H1 (cell line): ENCODE results near the gene LRATD1. TPM values are rescaled to one million over a fixed set of nuclear protein-coding genes. Genes with fewer than 3 reads are reported as not detected.

Experiments
- BRCA1 ChIP-seq: IDR thresholded peaks from 2 replicates; pipeline ENCODE4 v1.6.1; 2012; ENCODE audit warnings: low read depth, low read length, improper control_type of control experiment
- CHD1 ChIP-seq: IDR thresholded peaks from 2 replicates; pipeline ENCODE4 v1.6.1; 2012; ENCODE audit warnings: low read depth, low read length, improper control_type of control experiment
- EP300 ChIP-seq, 2 experiments: IDR thresholded peaks; 1 replicate in 1 of 2; 2 replicates in 1 of 2; pipeline ENCODE4 v1.6.1; 2011 to 2012; ENCODE audit warnings: low read depth in 2 of 2, low read length in 2 of 2, mild to moderate bottlenecking in 2 of 2, borderline replicate concordance in 1 of 2, inconsistent platforms in 1 of 2, moderate library complexity in 1 of 2
- RAD21 ChIP-seq, 2 experiments: IDR thresholded peaks in 1 of 2; conservative IDR thresholded peaks in 1 of 2; 2 replicates each; pipeline ENCODE4 v1.6.1; 2011; ENCODE audit warnings: low read depth in 2 of 2, low read length in 2 of 2, improper control_type of control experiment in 1 of 2, inconsistent platforms in 1 of 2, mild to moderate bottlenecking in 1 of 2, moderate library complexity in 1 of 2
- SP1 ChIP-seq: IDR thresholded peaks from 2 replicates; pipeline ENCODE4 v1.6.1; 2011; ENCODE audit warnings: low read depth, low read length
- TBP ChIP-seq: IDR thresholded peaks from 2 replicates; pipeline ENCODE4 v1.6.1; 2011; ENCODE audit warnings: low read depth, low read length, improper control_type of control experiment
- USF2 ChIP-seq: IDR thresholded peaks from 2 replicates; pipeline ENCODE4 v1.6.1; 2011; ENCODE audit warnings: low read length, improper control_type of control experiment
- polyA plus RNA-seq, 7 experiments: library from polyadenylated mRNA; depleted of rRNA in 3 of 7; stranded (reverse) in 5 of 7; unstranded in 2 of 7; fragments of >200 nt in 5 of 7; fragments of 200-250 nt in 2 of 7; gene quantifications; 1 replicate in 5 of 7; 2 replicates in 1 of 7; 4 replicates in 1 of 7; pipeline versions ENCODE4 v1.2.1 to v1.2.3, GENCODE V29; 2011 to 2013; ENCODE audit warnings: missing spikeins in 2 of 7, mixed read lengths in 2 of 7
- total RNA-seq: library from RNA; stranded (reverse); fragmentation: NEBNext Ultra II Directional; extraction: Animal tissue kit (Norgen Biotek cat#: 25700); gene quantifications from 2 replicates; pipeline ENCODE4 v1.2.1, GENCODE V29; 2021
- TF ChIP-seq, protein P1 (sequence below): fragments of 300-600 bp; sonication (generic); IDR thresholded peaks from 2 replicates; pipeline ENCODE4 v1.7.1; 2012; ENCODE audit warnings: low read length, moderate library complexity, mild to moderate bottlenecking, inconsistent platforms; ENCODE audit not compliant: insufficient replicate concordance
- TF ChIP-seq, protein P2 (sequence below): IDR thresholded peaks from 2 replicates; pipeline ENCODE4 v1.6.1; 2011; ENCODE audit warnings: low read depth, mild to moderate bottlenecking, low read length; ENCODE audit not compliant: insufficient read depth

LRATD1 gene
- total and polyA plus RNA-seq, 2 of the 8 experiments (the other 6 are each of a cell fraction or from before 2014, with no cell fraction given), result 1.2 to 2.3 TPM

DNA sequence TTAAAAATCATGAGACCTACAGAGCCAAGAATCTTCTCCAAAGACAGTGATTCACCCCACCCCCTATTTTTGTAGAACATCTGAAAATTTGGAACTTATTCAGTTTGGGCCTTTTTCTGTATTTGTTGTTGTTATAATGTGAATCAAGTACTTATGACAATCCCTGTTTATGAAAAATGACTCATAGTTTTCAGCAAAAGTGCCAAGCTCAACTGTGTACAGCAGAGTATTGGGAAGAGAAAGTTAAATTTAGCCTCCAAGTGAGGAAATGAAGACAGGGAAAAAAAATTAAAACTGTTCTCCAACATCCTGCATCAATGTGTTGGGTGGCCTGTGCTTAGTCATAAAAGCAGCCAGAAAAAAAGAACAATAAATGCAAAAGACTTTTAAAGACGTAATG lies 46.2 kb downstream of the LRATD1 start (continued):
- TF ChIP-seq, protein P1, sequence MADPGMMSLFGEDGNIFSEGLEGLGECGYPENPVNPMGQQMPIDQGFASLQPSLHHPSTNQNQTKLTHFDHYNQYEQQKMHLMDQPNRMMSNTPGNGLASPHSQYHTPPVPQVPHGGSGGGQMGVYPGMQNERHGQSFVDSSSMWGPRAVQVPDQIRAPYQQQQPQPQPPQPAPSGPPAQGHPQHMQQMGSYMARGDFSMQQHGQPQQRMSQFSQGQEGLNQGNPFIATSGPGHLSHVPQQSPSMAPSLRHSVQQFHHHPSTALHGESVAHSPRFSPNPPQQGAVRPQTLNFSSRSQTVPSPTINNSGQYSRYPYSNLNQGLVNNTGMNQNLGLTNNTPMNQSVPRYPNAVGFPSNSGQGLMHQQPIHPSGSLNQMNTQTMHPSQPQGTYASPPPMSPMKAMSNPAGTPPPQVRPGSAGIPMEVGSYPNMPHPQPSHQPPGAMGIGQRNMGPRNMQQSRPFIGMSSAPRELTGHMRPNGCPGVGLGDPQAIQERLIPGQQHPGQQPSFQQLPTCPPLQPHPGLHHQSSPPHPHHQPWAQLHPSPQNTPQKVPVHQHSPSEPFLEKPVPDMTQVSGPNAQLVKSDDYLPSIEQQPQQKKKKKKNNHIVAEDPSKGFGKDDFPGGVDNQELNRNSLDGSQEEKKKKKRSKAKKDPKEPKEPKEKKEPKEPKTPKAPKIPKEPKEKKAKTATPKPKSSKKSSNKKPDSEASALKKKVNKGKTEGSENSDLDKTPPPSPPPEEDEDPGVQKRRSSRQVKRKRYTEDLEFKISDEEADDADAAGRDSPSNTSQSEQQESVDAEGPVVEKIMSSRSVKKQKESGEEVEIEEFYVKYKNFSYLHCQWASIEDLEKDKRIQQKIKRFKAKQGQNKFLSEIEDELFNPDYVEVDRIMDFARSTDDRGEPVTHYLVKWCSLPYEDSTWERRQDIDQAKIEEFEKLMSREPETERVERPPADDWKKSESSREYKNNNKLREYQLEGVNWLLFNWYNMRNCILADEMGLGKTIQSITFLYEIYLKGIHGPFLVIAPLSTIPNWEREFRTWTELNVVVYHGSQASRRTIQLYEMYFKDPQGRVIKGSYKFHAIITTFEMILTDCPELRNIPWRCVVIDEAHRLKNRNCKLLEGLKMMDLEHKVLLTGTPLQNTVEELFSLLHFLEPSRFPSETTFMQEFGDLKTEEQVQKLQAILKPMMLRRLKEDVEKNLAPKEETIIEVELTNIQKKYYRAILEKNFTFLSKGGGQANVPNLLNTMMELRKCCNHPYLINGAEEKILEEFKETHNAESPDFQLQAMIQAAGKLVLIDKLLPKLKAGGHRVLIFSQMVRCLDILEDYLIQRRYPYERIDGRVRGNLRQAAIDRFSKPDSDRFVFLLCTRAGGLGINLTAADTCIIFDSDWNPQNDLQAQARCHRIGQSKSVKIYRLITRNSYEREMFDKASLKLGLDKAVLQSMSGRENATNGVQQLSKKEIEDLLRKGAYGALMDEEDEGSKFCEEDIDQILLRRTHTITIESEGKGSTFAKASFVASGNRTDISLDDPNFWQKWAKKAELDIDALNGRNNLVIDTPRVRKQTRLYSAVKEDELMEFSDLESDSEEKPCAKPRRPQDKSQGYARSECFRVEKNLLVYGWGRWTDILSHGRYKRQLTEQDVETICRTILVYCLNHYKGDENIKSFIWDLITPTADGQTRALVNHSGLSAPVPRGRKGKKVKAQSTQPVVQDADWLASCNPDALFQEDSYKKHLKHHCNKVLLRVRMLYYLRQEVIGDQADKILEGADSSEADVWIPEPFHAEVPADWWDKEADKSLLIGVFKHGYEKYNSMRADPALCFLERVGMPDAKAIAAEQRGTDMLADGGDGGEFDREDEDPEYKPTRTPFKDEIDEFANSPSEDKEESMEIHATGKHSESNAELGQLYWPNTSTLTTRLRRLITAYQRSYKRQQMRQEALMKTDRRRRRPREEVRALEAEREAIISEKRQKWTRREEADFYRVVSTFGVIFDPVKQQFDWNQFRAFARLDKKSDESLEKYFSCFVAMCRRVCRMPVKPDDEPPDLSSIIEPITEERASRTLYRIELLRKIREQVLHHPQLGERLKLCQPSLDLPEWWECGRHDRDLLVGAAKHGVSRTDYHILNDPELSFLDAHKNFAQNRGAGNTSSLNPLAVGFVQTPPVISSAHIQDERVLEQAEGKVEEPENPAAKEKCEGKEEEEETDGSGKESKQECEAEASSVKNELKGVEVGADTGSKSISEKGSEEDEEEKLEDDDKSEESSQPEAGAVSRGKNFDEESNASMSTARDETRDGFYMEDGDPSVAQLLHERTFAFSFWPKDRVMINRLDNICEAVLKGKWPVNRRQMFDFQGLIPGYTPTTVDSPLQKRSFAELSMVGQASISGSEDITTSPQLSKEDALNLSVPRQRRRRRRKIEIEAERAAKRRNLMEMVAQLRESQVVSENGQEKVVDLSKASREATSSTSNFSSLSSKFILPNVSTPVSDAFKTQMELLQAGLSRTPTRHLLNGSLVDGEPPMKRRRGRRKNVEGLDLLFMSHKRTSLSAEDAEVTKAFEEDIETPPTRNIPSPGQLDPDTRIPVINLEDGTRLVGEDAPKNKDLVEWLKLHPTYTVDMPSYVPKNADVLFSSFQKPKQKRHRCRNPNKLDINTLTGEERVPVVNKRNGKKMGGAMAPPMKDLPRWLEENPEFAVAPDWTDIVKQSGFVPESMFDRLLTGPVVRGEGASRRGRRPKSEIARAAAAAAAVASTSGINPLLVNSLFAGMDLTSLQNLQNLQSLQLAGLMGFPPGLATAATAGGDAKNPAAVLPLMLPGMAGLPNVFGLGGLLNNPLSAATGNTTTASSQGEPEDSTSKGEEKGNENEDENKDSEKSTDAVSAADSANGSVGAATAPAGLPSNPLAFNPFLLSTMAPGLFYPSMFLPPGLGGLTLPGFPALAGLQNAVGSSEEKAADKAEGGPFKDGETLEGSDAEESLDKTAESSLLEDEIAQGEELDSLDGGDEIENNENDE, result no peak
- no peak for TF ChIP-seq RAD21 (IDR thresholded peaks at IDR 0.05 in 1 of 2, conservative IDR thresholded peaks at IDR 0.05 in 1 of 2; ENCODE audit: low read depth in 2 of 2, low read length in 2 of 2)
- no peak for TF ChIP-seq BRCA1
- no peak for TF ChIP-seq USF2
- TF ChIP-seq CHD1, result no peak
- no peak for TF ChIP-seq EP300 (IDR thresholded peaks at IDR 0.05; ENCODE audit: borderline replicate concordance in 1 of 2, low read depth in 2 of 2, low read length in 2 of 2)
- TF ChIP-seq TBP, result no peak
- TF ChIP-seq, protein P2, sequence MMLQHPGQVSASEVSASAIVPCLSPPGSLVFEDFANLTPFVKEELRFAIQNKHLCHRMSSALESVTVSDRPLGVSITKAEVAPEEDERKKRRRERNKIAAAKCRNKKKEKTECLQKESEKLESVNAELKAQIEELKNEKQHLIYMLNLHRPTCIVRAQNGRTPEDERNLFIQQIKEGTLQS, result no peak
- TF ChIP-seq SP1, result no peak
